GM18951 (cell line): ENCODE measurements around the gene PLA2G2C.

Experiments used
- POLR2A ChIP-seq: IDR thresholded peaks from 4 replicates; pipeline ENCODE4 v1.6.1; 2011; ENCODE audit warnings: mild to moderate bottlenecking; ENCODE audit not compliant: insufficient read length, insufficient read depth; ENCODE audit errors: extremely low read depth
- in situ Hi-C: fragments of 300-500 bp; cut with MboI; formaldehyde crosslinking; loops from one replicate; pipeline ENCODE4 v1.12.0; 2022; ENCODE audit warnings: low sequenced_read_pairs, mixed read lengths, inconsistent platforms; ENCODE audit not compliant: unreplicated experiment

The PLA2G2C gene

GRCh38 chr1:20150969-20151368, 35.3 kb downstream of the PLA2G2C start:
- no peak for TF ChIP-seq POLR2A
- in situ Hi-C loops: loop anchor here (25.0 kb wide), 1 partner anchor 239 kb away; the partner anchor contains the start of gene PLA2G2E

- TF ChIP-seq POLR2A: no peak
- in situ Hi-C loops: loop anchor here (25.0 kb wide), 1 partner anchor 238 kb away; the partner anchor contains the start of gene PLA2G2E
Measured at GRCh38 chr1:20150326-20150705, 36.0 kb downstream of the PLA2G2C start.

GRCh38 chr1:20149601-20150325, 36.6 kb downstream of the PLA2G2C start:
- no peak for TF ChIP-seq POLR2A
- in situ Hi-C loops: loop anchor here (25.0 kb wide), 1 partner anchor 237 kb away; the partner anchor contains the start of gene PLA2G2E

- no peak for TF ChIP-seq POLR2A
- in situ Hi-C loops: no loop called here
Measured at GRCh38 chr1:20148571-20149500, 37.5 kb downstream of the PLA2G2C start.

- TF ChIP-seq POLR2A: no peak
- in situ Hi-C loops: no loop called here
Measured at GRCh38 chr1:20147846-20148570, 38.3 kb downstream of the PLA2G2C start.

- in situ Hi-C loops: no loop called here
- TF ChIP-seq POLR2A: no peak
Measured at GRCh38 chr1:20143734-20144565, 42.4 kb downstream of the PLA2G2C start.

- no peak for TF ChIP-seq POLR2A
- in situ Hi-C loops: no loop called here
Measured at GRCh38 chr1:20143318-20143717, 43.0 kb downstream of the PLA2G2C start.

GRCh38 chr1:20142001-20142710, 44.2 kb downstream of the PLA2G2C start:
- in situ Hi-C loops: no loop called here
- TF ChIP-seq POLR2A: no peak

GRCh38 chr1:20141466-20141865, 44.9 kb downstream of the PLA2G2C start:
- no peak for TF ChIP-seq POLR2A
- in situ Hi-C loops: no loop called here

- in situ Hi-C loops: no loop called here
- no peak for TF ChIP-seq POLR2A
Measured at GRCh38 chr1:20141001-20141400, 45.3 kb downstream of the PLA2G2C start.

- no peak for TF ChIP-seq POLR2A
- in situ Hi-C loops: no loop called here
Measured at GRCh38 chr1:20139776-20140612, 46.3 kb downstream of the PLA2G2C start.

- TF ChIP-seq POLR2A: no peak
- in situ Hi-C loops: no loop called here
Measured at GRCh38 chr1:20138961-20139550, 47.3 kb downstream of the PLA2G2C start, which contains the start of gene PLA2G2F. Gene PLA2G2F (plus strand): TSS chr1:20139323. CDS start chr1:20139428, 105 bp downstream.
